ENCODE data around the gene STK35.

Gene STK35

GRCh38 chr20:2195614-2196013, 94.0 kb downstream of the STK35 start:
- Histone ChIP-seq H3K36me3 (ENCODE audit: insufficient read depth, low read length) (no peaks in the 10 kb centered on the region), H3K27ac (ENCODE audit: low read depth, low read length, poor library complexity, severe bottlenecking) (no peak overlapping the region), H3K9ac (ENCODE audit: low read length) (no peak overlapping the region), H4K20me1 (ENCODE audit: insufficient read depth, low read length) (no peaks in the 10 kb centered on the region), H3K4me2 (ENCODE audit: low read length) (no peak overlapping the region), H3K9me3 (ENCODE audit: low read length) (no peaks in the 10 kb centered on the region), H3K4me1 (ENCODE audit: insufficient read depth, low read length, severe bottlenecking) (no peaks in the 10 kb centered on the region), H3K4me3 (ENCODE audit: low read depth, low read length, poor library complexity, severe bottlenecking) (no peak overlapping the region), H3K79me2 (ENCODE audit: insufficient read depth, low read length) (no peaks in the 10 kb centered on the region), H3F3A (ENCODE audit: insufficient read depth, low read length) (no peaks in the 10 kb centered on the region), H3K9me2 (ENCODE audit: low read depth, low read length) (no peaks in the 10 kb centered on the region), H2AFZ (ENCODE audit: low read length) (no peak overlapping the region), H3K27me3 (ENCODE audit: insufficient read depth, low read length) (no peaks in the 10 kb centered on the region)
- TF ChIP-seq CTCF (IDR thresholded peaks at IDR 0.05; ENCODE audit: low read length) (no peak), EZH2 (IDR thresholded peaks at IDR 0.05; ENCODE audit: borderline replicate concordance, low read length) (no peak)

- H3K9me3 ChIP-seq (ENCODE audit: low read length): no peaks in the 10 kb centered on the region
- H3K27ac ChIP-seq (ENCODE audit: low read depth, low read length, poor library complexity, severe bottlenecking): no peak overlapping the region
- no peaks in the 10 kb centered on the region for H3K9me2 ChIP-seq (ENCODE audit: low read depth, low read length)
- no peak overlapping the region for H3K4me3 ChIP-seq (ENCODE audit: low read depth, low read length, poor library complexity, severe bottlenecking)
- no peaks in the 10 kb centered on the region for H3K79me2 ChIP-seq (ENCODE audit: insufficient read depth, low read length)
- no peak overlapping the region for H2AFZ ChIP-seq (ENCODE audit: low read length)
- TF ChIP-seq EZH2 (IDR thresholded peaks at IDR 0.05; ENCODE audit: borderline replicate concordance, low read length) (no peak), CTCF (IDR thresholded peaks at IDR 0.05; ENCODE audit: low read length) (no peak)
- H3K9ac ChIP-seq (ENCODE audit: low read length): no peak overlapping the region
- H4K20me1 ChIP-seq (ENCODE audit: insufficient read depth, low read length): no peaks in the 10 kb centered on the region
- no peaks in the 10 kb centered on the region for H3K4me1 ChIP-seq (ENCODE audit: insufficient read depth, low read length, severe bottlenecking)
- no peaks in the 10 kb centered on the region for H3K27me3 ChIP-seq (ENCODE audit: insufficient read depth, low read length)
- H3K4me2 ChIP-seq (ENCODE audit: low read length): no peak overlapping the region
- H3F3A ChIP-seq (ENCODE audit: insufficient read depth, low read length): no peaks in the 10 kb centered on the region
- H3K36me3 ChIP-seq (ENCODE audit: insufficient read depth, low read length): no peaks in the 10 kb centered on the region
Measured at GRCh38 chr20:2197166-2197565, 95.5 kb downstream of the STK35 start.

All from OCI-LY1 (cell line).